Skeletal muscle satellite cell (primary cell): ENCODE measurements around the gene ZBTB20.

Source experiments
- H3K27me3 ChIP-seq: 2 replicates; pipeline ENCODE4 v1.7.0; 2013; ENCODE audit warnings: low read length; ENCODE audit not compliant: control insufficient read depth, insufficient read depth
- H3K36me3 ChIP-seq: 2 replicates; pipeline ENCODE4 v1.7.0; 2013; ENCODE audit warnings: mild to moderate bottlenecking, control low read depth, low read length; ENCODE audit not compliant: insufficient read depth
- H3K4me1 ChIP-seq: 2 replicates; pipeline ENCODE4 v1.7.0; 2013; ENCODE audit warnings: low read length; ENCODE audit not compliant: control insufficient read depth, insufficient read depth
- H3K4me2 ChIP-seq: 2 replicates; pipeline ENCODE4 v1.7.0; 2013; ENCODE audit warnings: mild to moderate bottlenecking, low read length
- H3K4me3 ChIP-seq: 2 replicates; pipeline ENCODE4 v1.7.0; 2013; ENCODE audit warnings: low read length
- H3K9ac ChIP-seq: 2 replicates; pipeline ENCODE4 v1.7.0; 2013; ENCODE audit warnings: mild to moderate bottlenecking, low read depth, low read length, moderate library complexity
- H3K9me3 ChIP-seq: replicated peaks from 2 replicates; pipeline ENCODE4 v1.7.0; 2013; ENCODE audit warnings: mild to moderate bottlenecking, control low read depth, low read length

The ZBTB20 gene

GRCh38 chr3:114597012-114597411 lies 550.1 kb downstream of the ZBTB20 start:
- Histone ChIP-seq H3K9ac (no peak overlapping the region), H3K4me3 (no peak overlapping the region), H3K27me3 (no peaks in the 10 kb centered on the region), H3K4me1 (no peaks in the 10 kb centered on the region), H3K9me3 (no peaks in the 10 kb centered on the region), H3K36me3 (no peaks in the 10 kb centered on the region), H3K4me2 (no peak overlapping the region)

- no peak overlapping the region for H3K4me3 ChIP-seq
- H3K9ac ChIP-seq = no peak overlapping the region
- no peaks in the 10 kb centered on the region for H3K4me1 ChIP-seq
- H3K4me2 ChIP-seq = no peak overlapping the region
- H3K9me3 ChIP-seq = no peaks in the 10 kb centered on the region
- H3K36me3 ChIP-seq = no peaks in the 10 kb centered on the region
- H3K27me3 ChIP-seq = no peaks in the 10 kb centered on the region
Measured at GRCh38 chr3:114596147-114596546, 550.9 kb downstream of the ZBTB20 start.

GRCh38 chr3:114595522-114596028 lies 551.5 kb downstream of the ZBTB20 start:
- Histone ChIP-seq H3K27me3 (no peaks in the 10 kb centered on the region), H3K4me3 (no peak overlapping the region), H3K36me3 (no peaks in the 10 kb centered on the region), H3K9ac (no peak overlapping the region), H3K4me1 (no peaks in the 10 kb centered on the region), H3K4me2 (no peak overlapping the region), H3K9me3 (no peaks in the 10 kb centered on the region)

GRCh38 chr3:114590309-114591047 lies 556.6 kb downstream of the ZBTB20 start:
- Histone ChIP-seq H3K4me2 (no peak overlapping the region), H3K4me3 (no peak overlapping the region), H3K27me3 (no peaks in the 10 kb centered on the region), H3K4me1 (no peaks in the 10 kb centered on the region), H3K9me3 (no peaks in the 10 kb centered on the region), H3K9ac (no peak overlapping the region), H3K36me3 (peaks cover 2% of the 10 kb centered on the region)

DNA sequence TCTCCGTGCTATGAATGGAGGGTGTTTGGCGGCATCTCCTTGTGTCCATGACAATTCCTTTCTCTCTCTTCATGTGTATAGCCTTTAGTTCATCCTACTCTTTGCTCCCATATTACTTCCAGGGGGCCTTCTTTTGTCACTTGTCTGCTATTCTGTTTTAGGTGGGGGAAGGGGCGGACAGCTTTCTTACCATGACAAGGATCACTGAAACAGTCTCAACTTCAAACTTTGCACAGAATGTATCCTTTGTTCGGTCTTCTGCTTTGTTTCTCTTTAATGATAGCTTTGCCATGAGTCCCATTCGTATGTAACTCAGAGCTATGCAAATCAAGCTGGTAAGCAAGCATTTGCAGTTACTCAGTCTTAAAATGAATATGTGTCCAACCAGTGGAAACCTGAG lies 559.1 kb downstream of the ZBTB20 start:
- no peak overlapping the region for H3K9ac ChIP-seq
- H3K4me2 ChIP-seq = no peak overlapping the region
- no peak overlapping the region for H3K4me3 ChIP-seq
- H3K36me3 ChIP-seq = peaks cover 2% of the 10 kb centered on the region
- no peaks in the 10 kb centered on the region for H3K27me3 ChIP-seq
- no peaks in the 10 kb centered on the region for H3K9me3 ChIP-seq
- peaks cover 9% of the 10 kb centered on the region for H3K4me1 ChIP-seq

DNA sequence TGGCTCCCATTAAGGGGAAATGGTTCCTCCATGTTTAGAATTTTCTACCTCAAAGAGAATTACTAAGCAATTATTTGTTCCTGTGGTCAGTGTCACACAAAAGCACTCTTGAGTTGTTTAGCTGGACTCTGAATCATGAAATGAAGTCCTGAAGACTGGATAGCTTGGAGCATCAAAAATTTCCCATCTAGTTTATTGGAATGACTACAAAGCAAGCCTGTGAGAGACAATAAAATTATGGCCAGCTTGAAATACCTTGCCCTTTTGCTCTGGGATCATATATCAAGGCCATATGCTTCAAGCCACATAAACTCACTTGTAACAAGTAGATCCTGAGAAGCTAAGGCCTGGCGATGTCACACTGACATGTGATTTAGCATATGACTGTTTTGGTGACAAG lies 561.0 kb downstream of the ZBTB20 start:
- Histone ChIP-seq H3K9me3 (no peaks in the 10 kb centered on the region), H3K4me3 (no peak overlapping the region), H3K9ac (no peak overlapping the region), H3K36me3 (peaks cover 2% of the 10 kb centered on the region), H3K27me3 (no peaks in the 10 kb centered on the region), H3K4me2 (no peak overlapping the region), H3K4me1 (peaks cover 9% of the 10 kb centered on the region)

DNA sequence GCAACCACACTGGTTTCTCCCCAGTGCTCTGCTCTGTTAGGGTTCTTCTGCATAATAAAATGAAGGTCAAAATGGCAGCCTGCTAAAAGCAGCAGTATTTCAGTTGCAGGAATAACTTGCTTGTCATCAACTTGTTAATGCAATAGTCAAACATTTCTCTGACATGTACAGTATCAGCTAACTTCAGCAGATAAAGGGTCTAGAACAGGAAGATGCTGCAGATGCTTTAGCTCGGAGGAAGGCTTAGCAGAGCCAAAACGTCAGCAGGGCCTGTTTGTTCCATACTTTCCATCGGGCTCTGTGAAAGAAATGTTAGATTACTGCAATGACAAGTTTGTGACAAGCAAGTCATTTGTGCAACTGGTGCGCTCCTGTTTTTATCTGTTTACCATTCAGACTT lies 561.4 kb downstream of the ZBTB20 start:
- H3K4me2 ChIP-seq = no peak overlapping the region
- peaks cover 9% of the 10 kb centered on the region for H3K4me1 ChIP-seq
- peaks cover 2% of the 10 kb centered on the region for H3K36me3 ChIP-seq

GRCh38 chr3:114584734-114585371 lies 562.2 kb downstream of the ZBTB20 start:
- Histone ChIP-seq H3K4me2 (peak overlapping the region; percentile 79), H3K9me3 (no peaks in the 10 kb centered on the region), H3K9ac (peak overlapping the region; percentile 63), H3K4me3 (peak overlapping the region; percentile 65), H3K36me3 (peaks cover 2% of the 10 kb centered on the region), H3K27me3 (no peaks in the 10 kb centered on the region), H3K4me1 (peaks cover 9% of the 10 kb centered on the region)

More for the DNA sequence above, 561.4 kb downstream of the ZBTB20 start:
- H3K4me3 ChIP-seq = no peak overlapping the region
- H3K27me3 ChIP-seq = no peaks in the 10 kb centered on the region
- no peaks in the 10 kb centered on the region for H3K9me3 ChIP-seq
- H3K9ac ChIP-seq = no peak overlapping the region

DNA sequence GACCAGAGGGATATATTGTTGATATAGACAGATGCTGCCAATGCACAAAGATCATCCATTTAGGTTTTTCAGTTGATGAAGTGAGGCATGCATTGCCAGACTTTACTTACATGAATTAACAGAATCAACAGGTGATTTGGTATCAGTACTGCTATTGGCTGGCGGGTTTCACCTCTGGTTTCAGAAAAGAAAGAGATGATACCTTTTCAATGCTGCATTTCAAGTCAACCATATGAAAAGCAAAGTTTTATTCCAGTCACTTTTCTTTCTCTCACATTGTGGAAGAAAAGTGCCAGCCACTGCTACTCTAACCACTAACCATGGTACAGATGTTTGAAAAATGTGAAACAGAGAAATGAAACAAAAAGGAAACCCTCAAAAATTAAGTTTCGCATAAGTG lies 564.2 kb downstream of the ZBTB20 start:
- Histone ChIP-seq H3K4me2 (no peak overlapping the region), H3K9me3 (no peaks in the 10 kb centered on the region), H3K4me1 (peaks cover 9% of the 10 kb centered on the region), H3K27me3 (no peaks in the 10 kb centered on the region), H3K4me3 (no peak overlapping the region), H3K9ac (no peak overlapping the region), H3K36me3 (peaks cover 1% of the 10 kb centered on the region)

- Histone ChIP-seq H3K9me3 (no peaks in the 10 kb centered on the region), H3K36me3 (no peaks in the 10 kb centered on the region), H3K4me3 (no peak overlapping the region), H3K4me2 (no peak overlapping the region), H3K4me1 (no peaks in the 10 kb centered on the region), H3K9ac (no peak overlapping the region), H3K27me3 (no peaks in the 10 kb centered on the region)
Measured at GRCh38 chr3:114572364-114573062, 574.6 kb downstream of the ZBTB20 start.

DNA sequence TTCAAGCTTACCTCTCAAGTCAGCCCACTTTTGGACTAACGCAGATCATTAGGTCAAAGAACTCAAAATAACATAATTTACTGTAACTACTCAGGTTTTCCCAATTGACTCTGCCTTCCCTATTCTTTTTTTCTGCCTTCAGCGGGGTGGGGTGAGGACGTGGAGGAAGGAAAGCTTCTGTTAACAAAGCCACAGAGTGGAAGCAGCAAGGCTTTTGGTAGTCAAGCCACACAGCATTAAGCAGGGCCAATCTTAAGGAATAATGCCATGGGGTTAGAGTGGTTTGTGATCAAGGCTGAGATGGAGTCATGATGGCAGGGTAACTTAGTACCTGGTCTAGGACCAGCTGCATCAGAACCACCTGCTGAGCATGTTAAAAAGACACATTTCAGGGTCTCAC lies 575.7 kb downstream of the ZBTB20 start:
- Histone ChIP-seq H3K36me3 (no peaks in the 10 kb centered on the region), H3K9ac (no peak overlapping the region), H3K27me3 (no peaks in the 10 kb centered on the region), H3K4me1 (peaks cover 4% of the 10 kb centered on the region), H3K4me2 (no peak overlapping the region), H3K9me3 (no peaks in the 10 kb centered on the region), H3K4me3 (no peak overlapping the region)
